ENCODE measurements around the gene PLPP1.

DNA sequence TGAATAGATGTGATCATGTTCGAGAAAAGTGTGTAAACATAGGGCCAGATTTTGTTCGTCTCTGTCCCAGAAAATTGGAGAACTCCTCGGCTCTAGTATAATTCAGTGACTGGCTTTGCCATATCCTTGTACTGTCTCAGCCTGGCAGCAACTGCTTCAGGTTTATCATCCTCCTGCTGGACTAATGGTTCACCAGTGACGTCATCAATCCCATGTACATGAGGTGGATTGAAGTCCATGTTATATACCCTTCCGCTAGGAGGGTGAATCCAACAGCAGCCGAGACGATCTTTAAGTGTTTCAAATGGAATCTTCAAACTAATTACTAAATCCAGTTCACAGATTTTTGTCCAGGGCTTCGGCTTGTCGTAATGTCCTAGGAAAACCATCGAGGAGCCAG lies 17.1 kb upstream of the PLPP1 start:
- TF ChIP-seq, protein P1, sequence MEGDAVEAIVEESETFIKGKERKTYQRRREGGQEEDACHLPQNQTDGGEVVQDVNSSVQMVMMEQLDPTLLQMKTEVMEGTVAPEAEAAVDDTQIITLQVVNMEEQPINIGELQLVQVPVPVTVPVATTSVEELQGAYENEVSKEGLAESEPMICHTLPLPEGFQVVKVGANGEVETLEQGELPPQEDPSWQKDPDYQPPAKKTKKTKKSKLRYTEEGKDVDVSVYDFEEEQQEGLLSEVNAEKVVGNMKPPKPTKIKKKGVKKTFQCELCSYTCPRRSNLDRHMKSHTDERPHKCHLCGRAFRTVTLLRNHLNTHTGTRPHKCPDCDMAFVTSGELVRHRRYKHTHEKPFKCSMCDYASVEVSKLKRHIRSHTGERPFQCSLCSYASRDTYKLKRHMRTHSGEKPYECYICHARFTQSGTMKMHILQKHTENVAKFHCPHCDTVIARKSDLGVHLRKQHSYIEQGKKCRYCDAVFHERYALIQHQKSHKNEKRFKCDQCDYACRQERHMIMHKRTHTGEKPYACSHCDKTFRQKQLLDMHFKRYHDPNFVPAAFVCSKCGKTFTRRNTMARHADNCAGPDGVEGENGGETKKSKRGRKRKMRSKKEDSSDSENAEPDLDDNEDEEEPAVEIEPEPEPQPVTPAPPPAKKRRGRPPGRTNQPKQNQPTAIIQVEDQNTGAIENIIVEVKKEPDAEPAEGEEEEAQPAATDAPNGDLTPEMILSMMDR (IDR thresholded peaks at IDR 0.05; ENCODE audit: low read depth, low read length, poor library complexity, severe bottlenecking), result no peak
- TF ChIP-seq EZH2phosphoT487 (IDR thresholded peaks at IDR 0.05; ENCODE audit: borderline replicate concordance, low read length), result no peak
